Mesothelial cell of epicardium (in vitro differentiated cells): ENCODE measurements around the gene CTNNBIP1. TPM values are rescaled to one million over a fixed set of nuclear protein-coding genes. Genes with fewer than 3 reads are reported as not detected.

Source experiments
- DNase-seq, 2 experiments: peaks; one replicate each; pipeline ENCODE4 v3.0.0; 2021; ENCODE audit warnings: low spot score in 2 of 2; ENCODE audit not compliant: unreplicated experiment in 2 of 2
- H3K27ac Mint-ChIP-seq: 2 replicates; pipeline ENCODE4 v1.8.0; 2021; ENCODE audit warnings: mixed read lengths
- H3K27me3 Mint-ChIP-seq: 2 replicates; pipeline ENCODE4 v1.8.0; 2021; ENCODE audit warnings: low read depth, mixed read lengths
- H3K36me3 Mint-ChIP-seq: 2 replicates; pipeline ENCODE4 v1.8.0; 2021; ENCODE audit warnings: mixed read lengths
- H3K4me1 Mint-ChIP-seq: 2 replicates; pipeline ENCODE4 v1.8.0; 2021; ENCODE audit warnings: mixed read lengths
- H3K4me3 Mint-ChIP-seq: 2 replicates; pipeline ENCODE4 v1.8.0; 2021; ENCODE audit warnings: mild to moderate bottlenecking, moderate library complexity, mixed read lengths
- H3K9me3 Mint-ChIP-seq: 2 replicates; pipeline ENCODE4 v1.8.0; 2021; ENCODE audit warnings: mixed read lengths
- total RNA-seq: library from RNA; stranded (reverse); gene quantifications from 3 replicates; pipeline ENCODE4 v1.2.1, GENCODE V29; 2021
- TF ChIP-seq, protein P1 (sequence below): fragments of 200-600 bp; sonication (generic); IDR thresholded peaks from one replicate; pipeline ENCODE4 v1.5.0; 2021; ENCODE audit warnings: antibody characterized with exemption; ENCODE audit not compliant: unreplicated experiment

The CTNNBIP1 gene
- total RNA-seq, 1 donor from 2014 or later, result 51.5 TPM

DNA sequence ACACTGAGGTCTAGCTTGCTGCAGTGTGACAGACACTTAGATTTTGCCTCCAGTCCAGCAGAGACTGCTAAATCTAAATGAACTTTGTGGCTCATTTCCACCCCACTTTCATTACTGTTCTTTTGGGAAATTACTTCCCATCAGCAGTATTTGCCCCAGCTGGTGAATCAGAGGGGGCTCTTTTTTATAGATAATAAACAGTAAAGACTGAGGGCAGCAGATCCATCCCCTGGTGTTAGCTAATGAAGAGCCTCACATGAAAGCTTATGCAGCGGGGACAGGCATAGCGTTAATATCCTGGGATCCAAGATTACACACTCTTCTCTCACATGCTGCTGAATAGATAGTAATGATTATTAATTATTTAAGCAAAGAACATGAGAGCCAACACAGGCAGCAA is 6.4 kb upstream of the CTNNBIP1 start:
- H3K27ac Mint-ChIP-seq, result no peak overlapping the region
- no peaks in the 10 kb centered on the region for H3K36me3 Mint-ChIP-seq
- H3K27me3 Mint-ChIP-seq, result no peaks in the 10 kb centered on the region
- H3K4me3 Mint-ChIP-seq, result no peak overlapping the region
- no peaks in the 10 kb centered on the region for H3K9me3 Mint-ChIP-seq
- DNase-seq, result no peak
- H3K4me1 Mint-ChIP-seq, result peaks cover 4% of the 10 kb centered on the region
- TF ChIP-seq, protein P1, sequence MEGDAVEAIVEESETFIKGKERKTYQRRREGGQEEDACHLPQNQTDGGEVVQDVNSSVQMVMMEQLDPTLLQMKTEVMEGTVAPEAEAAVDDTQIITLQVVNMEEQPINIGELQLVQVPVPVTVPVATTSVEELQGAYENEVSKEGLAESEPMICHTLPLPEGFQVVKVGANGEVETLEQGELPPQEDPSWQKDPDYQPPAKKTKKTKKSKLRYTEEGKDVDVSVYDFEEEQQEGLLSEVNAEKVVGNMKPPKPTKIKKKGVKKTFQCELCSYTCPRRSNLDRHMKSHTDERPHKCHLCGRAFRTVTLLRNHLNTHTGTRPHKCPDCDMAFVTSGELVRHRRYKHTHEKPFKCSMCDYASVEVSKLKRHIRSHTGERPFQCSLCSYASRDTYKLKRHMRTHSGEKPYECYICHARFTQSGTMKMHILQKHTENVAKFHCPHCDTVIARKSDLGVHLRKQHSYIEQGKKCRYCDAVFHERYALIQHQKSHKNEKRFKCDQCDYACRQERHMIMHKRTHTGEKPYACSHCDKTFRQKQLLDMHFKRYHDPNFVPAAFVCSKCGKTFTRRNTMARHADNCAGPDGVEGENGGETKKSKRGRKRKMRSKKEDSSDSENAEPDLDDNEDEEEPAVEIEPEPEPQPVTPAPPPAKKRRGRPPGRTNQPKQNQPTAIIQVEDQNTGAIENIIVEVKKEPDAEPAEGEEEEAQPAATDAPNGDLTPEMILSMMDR, result no peak

DNA sequence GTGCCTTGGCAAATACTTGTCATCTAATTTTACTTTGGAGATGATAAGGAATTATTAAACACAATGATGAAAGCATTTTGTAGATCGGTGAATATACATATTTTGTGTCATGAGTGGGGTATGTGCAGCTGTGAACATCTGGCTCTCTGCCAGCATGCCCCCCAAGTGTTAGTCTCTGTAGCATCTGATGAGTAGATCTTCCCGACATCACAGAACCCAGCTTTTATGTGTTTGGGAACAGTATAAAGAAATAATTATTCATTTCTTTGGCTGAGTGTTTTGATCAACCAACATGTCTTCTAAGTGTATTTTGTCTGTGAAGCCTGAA is 4.5 kb upstream of the CTNNBIP1 start:
- H3K27me3 Mint-ChIP-seq, result no peaks in the 10 kb centered on the region
- DNase-seq, result no peak
- H3K9me3 Mint-ChIP-seq, result no peaks in the 10 kb centered on the region
- H3K27ac Mint-ChIP-seq, result no peak overlapping the region
- H3K4me3 Mint-ChIP-seq, result no peak overlapping the region
- H3K36me3 Mint-ChIP-seq, result no peaks in the 10 kb centered on the region
- peaks cover 13% of the 10 kb centered on the region for H3K4me1 Mint-ChIP-seq
- TF ChIP-seq, protein P1, result no peak

DNA sequence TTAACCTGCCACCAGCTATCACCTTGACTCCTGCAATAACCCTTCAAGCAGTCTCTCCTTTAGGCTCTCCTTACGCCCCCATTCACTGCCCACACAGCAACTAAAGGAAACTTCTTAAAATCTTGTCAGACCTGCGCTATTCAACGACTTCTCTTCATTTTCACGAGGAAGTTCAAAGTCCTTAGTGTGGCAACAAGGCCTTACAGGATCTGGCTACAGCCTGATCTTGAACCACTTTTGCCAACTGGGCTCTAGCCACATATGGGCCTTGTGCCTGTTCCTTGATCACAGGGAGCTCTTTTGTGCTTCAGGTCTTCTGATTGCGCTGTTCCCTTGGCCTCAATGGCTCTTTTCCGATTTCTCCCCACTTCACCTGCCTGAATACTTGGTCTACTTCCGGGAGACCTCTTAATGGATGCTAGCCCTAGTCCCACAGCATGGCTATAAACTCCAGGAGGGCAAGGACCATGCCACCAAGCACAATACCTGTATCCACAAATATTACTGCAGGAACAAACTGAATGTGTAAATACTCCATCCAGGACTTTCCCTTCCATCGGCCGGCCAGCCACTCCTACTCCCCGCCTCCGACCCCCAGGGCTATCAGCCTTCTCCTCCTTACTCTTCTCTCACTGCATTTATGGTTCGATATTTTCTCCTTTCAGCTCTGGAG is 2.3 kb upstream of the CTNNBIP1 start:
- peaks cover 29% of the 10 kb centered on the region for H3K4me1 Mint-ChIP-seq
- no peaks in the 10 kb centered on the region for H3K27me3 Mint-ChIP-seq
- peak overlapping the region; percentile 49 for H3K4me3 Mint-ChIP-seq
- peak overlapping the region; percentile 82 for H3K27ac Mint-ChIP-seq
- no peak for DNase-seq
- H3K36me3 Mint-ChIP-seq, result no peaks in the 10 kb centered on the region
- TF ChIP-seq, protein P1, result no peak
- no peaks in the 10 kb centered on the region for H3K9me3 Mint-ChIP-seq

DNA sequence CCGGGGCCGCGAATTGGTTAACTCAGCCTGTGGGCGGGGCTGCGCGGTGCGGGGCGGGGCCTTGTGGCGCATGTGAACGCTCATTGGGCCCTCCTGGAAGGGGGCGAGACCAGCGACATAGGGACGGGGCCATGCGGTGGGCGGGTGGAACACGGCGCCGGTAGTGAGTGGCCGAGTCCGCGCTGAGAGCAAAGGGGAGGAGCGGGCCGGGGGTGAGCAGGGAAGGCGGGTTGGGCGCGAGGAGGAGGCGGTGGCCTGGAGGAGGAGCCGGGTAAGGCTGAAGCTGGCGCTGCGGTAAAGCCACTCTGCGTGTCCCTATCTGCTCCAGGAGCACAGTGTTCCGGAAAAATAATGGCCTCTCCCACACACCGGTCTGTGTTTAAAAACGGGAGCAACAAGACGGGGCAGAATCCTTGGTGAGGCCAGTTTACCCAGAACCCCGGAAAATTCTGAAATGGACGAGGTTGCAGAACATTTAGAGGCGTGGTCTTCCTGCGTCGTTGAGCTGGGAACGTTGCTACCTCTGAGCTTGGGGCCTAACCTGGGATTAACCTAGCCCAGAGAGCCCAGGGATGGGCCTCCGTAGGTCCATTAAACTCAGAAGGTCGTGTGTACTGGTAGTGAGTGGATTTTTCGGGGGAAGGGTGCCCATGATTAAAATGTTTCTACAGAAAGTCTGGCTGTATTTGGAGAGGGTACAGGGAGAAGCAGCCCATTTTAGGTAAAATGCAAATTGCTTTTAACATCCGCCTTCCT is 532 bp upstream of the CTNNBIP1 start:
- DNase-seq, result peak; percentile 100
- no peaks in the 10 kb centered on the region for H3K27me3 Mint-ChIP-seq
- H3K9me3 Mint-ChIP-seq, result no peaks in the 10 kb centered on the region
- TF ChIP-seq, protein P1, result no peak
- H3K36me3 Mint-ChIP-seq, result no peaks in the 10 kb centered on the region
- H3K4me3 Mint-ChIP-seq, result peak overlapping the region; percentile 94
- peak overlapping the region; percentile 99 for H3K27ac Mint-ChIP-seq
- H3K4me1 Mint-ChIP-seq, result peaks cover 29% of the 10 kb centered on the region

DNA sequence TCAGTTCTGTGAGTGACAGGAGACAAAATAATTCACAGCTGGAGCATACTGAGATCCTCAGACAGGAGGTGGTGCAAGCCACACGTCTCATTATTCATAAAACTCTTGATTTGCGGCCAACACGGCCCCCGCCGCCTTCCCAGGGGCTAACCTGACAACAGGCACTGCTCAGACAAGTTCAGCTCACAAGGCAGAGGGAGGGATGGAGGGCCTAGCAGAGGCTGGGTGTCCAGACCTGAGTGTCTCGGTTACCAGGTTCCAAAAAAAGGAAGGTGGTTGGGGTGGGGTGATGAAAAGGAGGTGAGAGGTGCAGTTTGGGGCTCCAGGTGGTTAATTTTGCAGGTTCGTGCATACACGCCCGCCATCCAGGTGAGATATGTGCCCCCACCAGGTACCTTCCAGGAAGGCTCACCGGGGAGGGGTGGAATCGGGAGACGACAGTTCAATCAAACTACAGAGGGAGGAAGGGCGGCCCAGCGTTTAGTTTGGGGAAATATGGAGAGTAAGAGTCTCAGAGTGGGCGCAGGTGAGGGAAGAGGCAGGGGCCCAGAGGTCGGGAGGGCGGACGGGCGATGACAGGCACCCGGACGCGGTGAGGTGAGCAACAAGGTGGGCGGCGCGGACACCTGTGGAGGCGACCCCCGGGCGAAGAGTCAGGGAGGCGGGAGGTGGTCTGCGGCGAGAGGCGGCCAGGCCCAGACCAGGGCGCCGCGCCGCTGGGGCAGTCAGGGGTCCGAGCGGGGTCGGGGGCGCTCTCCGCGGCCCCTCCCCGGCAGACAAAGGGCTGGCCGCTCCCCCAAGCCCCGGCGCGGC is 629 bp downstream of the CTNNBIP1 start:
- Mint-ChIP-seq H3K9me3 (no peaks in the 10 kb centered on the region), H3K4me1 (peaks cover 30% of the 10 kb centered on the region), H3K4me3 (peak overlapping the region; percentile 92), H3K36me3 (no peaks in the 10 kb centered on the region), H3K27ac (peak overlapping the region; percentile 96), H3K27me3 (no peaks in the 10 kb centered on the region)
- TF ChIP-seq, protein P1, result no peak
- peak in 1 of 2 experiments; percentile 51 for DNase-seq
